ENCODE measurements around the gene ATAT1.

- TF ChIP-seq, protein P1, sequence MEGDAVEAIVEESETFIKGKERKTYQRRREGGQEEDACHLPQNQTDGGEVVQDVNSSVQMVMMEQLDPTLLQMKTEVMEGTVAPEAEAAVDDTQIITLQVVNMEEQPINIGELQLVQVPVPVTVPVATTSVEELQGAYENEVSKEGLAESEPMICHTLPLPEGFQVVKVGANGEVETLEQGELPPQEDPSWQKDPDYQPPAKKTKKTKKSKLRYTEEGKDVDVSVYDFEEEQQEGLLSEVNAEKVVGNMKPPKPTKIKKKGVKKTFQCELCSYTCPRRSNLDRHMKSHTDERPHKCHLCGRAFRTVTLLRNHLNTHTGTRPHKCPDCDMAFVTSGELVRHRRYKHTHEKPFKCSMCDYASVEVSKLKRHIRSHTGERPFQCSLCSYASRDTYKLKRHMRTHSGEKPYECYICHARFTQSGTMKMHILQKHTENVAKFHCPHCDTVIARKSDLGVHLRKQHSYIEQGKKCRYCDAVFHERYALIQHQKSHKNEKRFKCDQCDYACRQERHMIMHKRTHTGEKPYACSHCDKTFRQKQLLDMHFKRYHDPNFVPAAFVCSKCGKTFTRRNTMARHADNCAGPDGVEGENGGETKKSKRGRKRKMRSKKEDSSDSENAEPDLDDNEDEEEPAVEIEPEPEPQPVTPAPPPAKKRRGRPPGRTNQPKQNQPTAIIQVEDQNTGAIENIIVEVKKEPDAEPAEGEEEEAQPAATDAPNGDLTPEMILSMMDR (IDR thresholded peaks at IDR 0.05; ENCODE audit: insufficient read depth, low read length), result no peak
- no peak for TF ChIP-seq GABPA (IDR thresholded peaks at IDR 0.05; ENCODE audit: low read depth)
- TF ChIP-seq POLR2AphosphoS5 (IDR thresholded peaks at IDR 0.05; ENCODE audit: low read depth), result no peak
- TF ChIP-seq, protein P2, sequence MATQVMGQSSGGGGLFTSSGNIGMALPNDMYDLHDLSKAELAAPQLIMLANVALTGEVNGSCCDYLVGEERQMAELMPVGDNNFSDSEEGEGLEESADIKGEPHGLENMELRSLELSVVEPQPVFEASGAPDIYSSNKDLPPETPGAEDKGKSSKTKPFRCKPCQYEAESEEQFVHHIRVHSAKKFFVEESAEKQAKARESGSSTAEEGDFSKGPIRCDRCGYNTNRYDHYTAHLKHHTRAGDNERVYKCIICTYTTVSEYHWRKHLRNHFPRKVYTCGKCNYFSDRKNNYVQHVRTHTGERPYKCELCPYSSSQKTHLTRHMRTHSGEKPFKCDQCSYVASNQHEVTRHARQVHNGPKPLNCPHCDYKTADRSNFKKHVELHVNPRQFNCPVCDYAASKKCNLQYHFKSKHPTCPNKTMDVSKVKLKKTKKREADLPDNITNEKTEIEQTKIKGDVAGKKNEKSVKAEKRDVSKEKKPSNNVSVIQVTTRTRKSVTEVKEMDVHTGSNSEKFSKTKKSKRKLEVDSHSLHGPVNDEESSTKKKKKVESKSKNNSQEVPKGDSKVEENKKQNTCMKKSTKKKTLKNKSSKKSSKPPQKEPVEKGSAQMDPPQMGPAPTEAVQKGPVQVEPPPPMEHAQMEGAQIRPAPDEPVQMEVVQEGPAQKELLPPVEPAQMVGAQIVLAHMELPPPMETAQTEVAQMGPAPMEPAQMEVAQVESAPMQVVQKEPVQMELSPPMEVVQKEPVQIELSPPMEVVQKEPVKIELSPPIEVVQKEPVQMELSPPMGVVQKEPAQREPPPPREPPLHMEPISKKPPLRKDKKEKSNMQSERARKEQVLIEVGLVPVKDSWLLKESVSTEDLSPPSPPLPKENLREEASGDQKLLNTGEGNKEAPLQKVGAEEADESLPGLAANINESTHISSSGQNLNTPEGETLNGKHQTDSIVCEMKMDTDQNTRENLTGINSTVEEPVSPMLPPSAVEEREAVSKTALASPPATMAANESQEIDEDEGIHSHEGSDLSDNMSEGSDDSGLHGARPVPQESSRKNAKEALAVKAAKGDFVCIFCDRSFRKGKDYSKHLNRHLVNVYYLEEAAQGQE (IDR thresholded peaks at IDR 0.05; ENCODE audit: insufficient replicate concordance, low read depth), result no peak
- no peak for TF ChIP-seq SPI1 (IDR thresholded peaks at IDR 0.05; ENCODE audit: borderline replicate concordance, low read depth)
Measured at GRCh38 chr6:30611150-30611855, 15.4 kb upstream of the ATAT1 start.

Measured in HL-60 (cell line).